Stimulated activated CD8-positive, alpha-beta memory T cell treated with anti-CD3 and anti-CD28 coated beads, Interleukin-15, amount 100 ng/mL, for 1 hour (primary cell): ENCODE data around the gene HOXD9.

ENCODE experiments used
- DNase-seq: peaks from one replicate; pipeline ENCODE4 v3.0.0-alpha.2; 2020; ENCODE audit warnings: low read depth

The HOXD9 gene

DNA sequence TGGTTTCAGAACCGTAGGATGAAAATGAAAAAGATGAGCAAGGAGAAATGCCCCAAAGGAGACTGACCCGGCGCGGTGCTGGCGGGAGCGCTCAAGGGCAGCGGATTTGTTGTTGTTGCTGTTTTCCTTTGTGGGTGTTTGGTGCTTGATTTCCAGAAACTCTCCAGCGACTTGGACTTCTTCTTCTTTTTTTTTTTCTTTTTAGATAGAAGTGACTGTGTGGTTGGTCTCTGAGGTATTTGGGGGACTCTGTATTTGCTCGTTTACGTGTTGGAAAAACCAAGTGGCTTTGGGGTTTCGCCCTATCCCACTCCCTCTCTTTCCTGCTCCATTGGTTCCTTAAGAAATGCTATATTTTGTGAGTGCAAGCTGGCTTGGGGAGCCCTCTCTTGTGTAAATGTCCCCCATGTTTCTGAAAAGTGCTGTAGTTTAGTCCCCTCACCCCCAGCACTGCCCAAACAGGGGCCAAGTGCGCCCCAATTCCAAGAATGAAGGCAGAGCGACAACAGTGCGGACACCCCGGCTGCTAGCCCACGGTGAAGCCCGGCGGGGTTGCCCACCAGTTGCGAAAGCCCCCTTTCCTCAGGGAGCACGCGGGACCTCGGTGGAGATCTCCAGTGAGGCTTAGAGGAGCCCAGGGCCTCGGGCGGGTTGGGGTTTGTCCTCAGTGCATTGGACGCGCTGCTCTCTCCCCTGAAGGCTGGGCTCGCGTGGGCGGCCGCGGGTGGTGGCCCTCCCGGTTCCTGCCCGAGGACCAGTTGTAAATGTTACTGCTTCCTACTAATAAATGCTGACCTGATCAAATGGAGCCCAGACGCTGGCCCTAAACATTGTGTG is 1.8 kb downstream of the HOXD9 start:
- DNase-seq = no peak

DNA sequence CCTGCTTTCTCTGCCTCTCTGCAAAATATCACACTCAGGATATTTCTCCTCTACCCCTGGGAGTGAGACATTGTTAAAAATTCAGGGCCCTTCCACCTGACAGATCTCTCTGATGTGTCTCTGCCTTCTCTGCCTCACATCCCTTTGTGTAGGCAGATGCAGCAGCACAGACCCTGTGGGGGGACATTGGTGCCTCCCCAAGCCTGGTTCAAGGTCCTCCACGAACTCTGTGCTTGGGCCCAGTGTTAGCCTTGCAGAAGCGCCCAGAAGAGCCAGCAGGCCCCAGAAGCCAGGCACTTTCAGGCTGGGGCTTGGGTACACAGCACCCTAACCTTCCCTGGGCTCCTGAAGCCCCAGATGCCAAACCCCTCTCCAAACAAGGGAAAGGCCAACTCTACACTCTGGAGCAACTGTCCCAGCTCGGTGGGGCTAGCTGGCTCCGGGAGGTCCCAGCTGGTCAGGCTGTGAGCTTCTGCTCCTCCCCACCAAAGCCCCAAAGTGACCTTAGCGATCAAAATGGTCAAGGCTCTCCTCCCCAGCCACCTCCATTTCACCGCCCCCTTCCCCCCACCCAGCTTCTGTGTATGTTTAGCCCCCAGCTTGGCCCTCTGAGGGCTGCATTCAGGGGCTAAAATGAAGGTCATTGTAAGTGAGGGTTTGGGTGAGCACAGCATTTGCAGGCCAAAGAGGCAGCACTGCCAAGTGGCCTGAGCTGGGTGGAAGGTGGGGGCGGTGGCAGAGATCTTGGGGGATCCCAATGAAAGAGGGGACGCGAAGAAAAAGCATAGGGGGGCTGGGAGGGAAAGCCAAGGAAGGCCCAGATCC is 2.6 kb downstream of the HOXD9 start:
- no peak for DNase-seq

GRCh38 chr2:176125772-176126054 is 3.2 kb downstream of the HOXD9 start:
- DNase-seq = no peak

DNA sequence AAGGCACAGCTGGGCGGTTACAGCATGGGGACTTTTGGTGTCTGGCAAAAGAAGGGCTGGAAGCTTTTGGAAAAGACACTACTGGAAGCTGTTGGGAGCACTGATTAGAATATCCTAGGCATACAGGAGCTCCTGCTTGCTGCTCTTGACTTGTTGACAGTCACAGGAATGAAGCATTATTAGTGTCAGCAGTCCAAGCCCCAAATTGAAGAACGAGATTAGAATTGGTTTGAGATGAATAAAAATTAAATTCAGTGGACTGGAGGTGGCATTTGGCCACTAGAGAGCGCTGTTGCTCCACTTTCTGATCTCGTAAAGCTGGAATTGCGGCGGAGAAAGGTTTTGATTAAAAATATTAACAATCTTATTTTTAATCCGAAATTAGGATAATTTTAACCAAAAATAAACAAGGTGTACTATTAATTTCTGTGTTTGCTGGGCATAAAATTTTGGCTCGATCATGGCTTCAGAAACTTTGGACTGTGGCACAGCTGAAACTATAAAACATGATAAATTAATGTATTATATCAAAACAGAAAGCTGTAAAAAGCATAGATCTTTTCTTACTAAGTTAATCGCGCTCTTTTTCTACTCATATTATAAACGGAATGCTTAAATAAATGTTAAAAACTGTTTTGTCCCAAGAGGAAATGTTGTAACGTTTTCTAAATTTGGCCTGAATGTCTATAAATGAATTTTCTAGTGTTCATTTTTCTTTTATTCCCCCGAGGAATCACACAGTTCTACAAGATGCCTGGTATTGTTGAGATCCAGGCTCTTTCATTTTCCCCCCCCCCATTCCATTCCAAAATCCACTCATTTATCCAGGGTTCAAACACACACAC is 4.6 kb downstream of the HOXD9 start:
- peak; percentile 60 for DNase-seq

GRCh38 chr2:176127774-176128072 is 5.2 kb downstream of the HOXD9 start:
- no peak for DNase-seq

DNA sequence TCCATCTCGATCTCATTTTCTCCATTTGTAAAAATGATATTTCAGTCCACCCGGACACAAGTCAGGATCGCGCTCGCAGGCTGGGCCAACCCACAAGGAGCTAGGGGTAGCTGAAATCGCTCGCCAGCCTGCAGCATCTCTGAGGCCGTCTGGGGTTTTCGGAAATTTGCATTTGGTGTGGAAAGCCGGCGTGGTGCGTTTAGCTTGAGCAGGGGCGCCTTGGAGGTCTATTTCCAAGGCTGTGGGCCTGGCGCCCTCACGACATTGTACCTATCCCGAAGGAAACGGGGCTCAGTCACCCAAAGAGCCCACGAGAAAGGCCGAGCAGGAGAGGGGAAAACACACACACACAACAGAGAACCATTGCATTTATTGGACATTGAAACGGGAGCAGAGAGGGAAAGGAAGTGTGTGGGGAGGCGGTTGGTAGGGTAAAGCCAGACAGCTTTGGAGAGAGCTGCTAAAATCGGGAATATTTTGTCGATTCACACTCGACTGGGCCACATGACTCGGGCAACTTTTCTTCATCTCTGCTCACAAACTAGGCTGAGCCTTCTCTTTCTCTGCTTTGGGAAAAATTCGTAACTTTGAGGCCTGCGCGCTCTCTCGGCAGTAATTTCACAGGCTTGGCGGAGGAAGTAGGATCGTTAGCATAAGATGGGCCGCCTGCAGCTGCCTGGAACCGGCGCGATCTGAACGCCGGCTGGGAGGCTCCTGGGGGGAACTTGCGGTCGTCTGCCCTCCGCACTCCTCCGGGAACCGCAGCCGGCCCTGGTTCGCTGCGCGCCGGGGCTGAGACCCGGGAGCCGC is 5.9 kb downstream of the HOXD9 start:
- DNase-seq = no peak

- DNase-seq = no peak
Measured at GRCh38 chr2:176128982-176129796, 6.7 kb downstream of the HOXD9 start, which contains the start of gene HOXD8. Gene HOXD8, plus strand, starts transcription at chr2:176129705. Its CDS starts 662 bp downstream, at chr2:176130367.

DNA sequence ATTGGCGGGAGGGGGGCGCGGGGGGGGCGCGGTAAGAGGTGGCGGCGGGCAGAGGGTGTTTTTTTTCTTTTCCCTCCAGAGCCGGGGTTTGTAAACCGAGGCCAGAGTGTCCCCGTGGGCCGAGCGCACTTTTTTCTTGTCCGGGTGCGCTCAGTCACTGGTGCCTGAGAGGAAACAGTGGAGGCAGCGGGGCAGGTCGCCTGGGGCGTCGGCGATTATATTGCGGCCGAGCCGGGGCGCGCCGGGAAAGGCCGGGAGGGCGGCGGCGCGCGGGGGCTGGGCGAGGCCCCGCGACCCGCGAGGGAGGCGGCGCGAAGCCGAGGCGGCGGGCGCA is 7.3 kb downstream of the HOXD9 start:
- DNase-seq = no peak

- DNase-seq = no peak
Measured at GRCh38 chr2:176130147-176130956, 7.8 kb downstream of the HOXD9 start.

DNA sequence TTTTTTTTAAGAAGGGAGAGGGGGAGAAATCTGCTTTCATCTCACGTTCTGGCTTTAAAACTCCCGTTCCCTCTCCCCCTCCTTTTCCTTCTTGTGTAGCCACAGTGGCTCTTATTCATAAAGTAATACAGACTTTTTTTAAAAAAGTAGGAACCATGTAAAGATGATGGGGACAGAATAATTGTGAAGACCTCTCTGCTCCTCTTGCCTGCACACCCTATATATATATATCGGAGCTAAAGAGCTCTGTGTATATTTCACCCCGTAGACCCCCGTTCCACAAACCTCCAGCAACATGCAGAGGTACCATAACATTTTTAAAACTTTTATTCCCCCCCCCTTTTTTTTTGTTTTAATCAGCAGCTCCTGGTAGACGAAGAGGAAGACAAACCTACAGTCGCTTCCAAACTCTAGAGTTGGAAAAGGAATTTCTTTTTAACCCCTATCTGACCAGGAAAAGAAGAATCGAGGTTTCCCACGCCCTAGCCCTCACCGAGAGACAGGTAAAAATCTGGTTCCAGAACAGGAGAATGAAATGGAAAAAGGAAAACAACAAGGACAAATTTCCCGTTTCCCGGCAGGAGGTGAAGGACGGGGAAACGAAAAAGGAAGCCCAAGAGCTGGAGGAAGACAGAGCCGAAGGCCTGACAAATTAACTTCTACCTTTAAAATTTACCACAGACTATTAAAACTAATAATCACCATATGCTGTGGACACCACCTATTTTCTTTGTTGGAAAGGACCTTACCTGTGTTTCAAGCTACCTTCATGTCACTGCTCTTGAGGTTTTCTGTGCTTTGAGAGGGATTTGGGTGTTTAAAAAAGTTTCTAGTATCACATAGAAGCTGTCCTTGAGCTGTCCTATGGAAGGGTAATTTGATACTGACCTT is 8.7 kb downstream of the HOXD9 start:
- DNase-seq = no peak

DNA sequence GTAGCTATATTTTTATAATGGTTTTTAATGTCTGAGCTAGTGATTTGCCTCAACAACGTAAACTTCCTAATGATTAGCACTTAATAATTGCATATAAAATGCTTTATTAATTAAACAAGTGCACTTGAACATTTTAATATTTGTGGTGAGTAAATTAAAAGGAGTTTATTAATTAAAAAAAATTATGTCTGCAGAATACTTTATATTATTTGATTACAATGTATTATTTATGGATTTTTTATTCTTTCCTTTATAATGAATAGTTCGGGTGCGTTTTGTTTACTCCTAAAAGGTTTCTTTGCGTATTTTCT is 9.3 kb downstream of the HOXD9 start:
- no peak for DNase-seq

- DNase-seq = no peak
Measured at GRCh38 chr2:176132205-176133171, 10.0 kb downstream of the HOXD9 start.

GRCh38 chr2:176133389-176133788 is 10.9 kb downstream of the HOXD9 start:
- no peak for DNase-seq

DNA sequence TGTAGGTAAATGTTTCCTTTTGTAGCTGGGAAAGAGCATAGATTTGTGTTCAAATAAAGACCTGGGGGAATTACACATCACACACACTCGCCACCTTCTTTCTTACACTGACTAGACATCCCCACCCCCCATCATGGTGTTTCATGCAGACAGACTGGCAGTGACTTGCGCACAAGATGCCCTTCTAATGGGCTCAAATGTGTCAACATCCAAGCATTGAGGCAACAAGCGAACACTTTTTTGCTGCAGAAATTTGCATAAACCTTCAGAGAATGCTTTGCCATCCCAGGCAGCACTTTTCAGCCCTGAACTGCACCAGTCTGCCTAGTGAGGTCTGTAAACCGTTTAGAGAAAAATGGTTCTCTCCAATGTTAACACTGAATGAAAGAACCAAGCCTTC is 11.5 kb downstream of the HOXD9 start:
- no peak for DNase-seq

- no peak for DNase-seq
Measured at GRCh38 chr2:176135035-176135440, 12.5 kb downstream of the HOXD9 start.

DNA sequence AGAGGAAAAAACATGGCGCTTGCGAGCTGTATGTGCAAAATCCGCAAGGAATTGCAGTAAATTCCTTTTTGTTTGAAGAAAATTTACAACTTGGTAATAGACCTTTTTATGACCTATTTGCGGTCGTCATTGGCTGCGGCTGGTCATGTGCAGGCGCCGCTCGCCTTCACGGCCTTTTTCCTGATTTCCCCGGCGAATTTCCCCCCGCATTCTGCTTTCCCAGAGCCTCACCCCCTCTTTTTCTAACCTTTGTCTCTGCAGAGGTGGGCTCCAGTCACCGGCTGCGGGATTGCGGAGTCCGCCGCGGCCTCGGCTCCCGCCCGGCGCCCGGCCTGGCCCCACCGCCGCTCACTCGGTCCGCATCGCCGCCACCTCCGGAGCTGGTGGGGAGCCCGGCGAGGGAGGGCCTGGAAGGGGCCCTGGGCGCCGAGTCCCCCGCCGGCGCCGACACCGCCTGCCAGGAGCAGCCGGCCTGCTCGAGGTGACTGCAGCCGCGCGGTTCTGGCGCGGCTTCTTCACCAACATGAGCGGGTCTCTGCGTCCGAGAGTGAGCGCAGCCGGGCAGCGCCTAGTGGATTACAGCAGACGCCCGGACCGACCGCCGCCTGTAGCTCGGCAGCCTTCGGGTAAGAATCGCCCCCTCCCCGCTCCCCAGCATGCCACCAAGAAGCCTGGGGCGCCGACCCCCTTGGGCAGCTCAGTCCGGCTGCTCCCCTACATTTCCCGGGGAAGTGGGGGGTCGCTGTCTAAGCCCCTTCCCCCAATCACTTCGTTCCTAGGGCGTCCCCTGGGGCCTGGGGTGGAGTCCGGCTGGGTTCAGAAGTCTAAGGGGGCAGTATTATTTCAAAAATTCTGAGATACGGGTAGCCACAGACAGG is 14.1 kb downstream of the HOXD9 start:
- no peak for DNase-seq

DNA sequence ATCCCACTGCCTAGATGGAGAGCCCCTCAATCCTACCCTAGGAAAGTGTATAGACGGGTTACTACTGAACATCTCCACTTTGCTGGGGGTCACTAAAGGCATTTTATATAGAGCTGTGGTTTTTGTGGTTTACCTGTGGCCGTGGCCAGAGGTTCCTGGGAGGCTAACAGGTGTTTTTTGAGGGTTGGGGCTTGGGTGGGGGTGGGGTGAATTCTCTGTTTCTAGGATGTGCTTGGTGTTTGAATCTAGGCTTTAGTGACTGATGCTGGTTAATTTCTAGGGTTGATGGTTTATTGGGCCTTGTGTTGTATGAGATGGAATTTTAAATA is 14.7 kb downstream of the HOXD9 start:
- no peak for DNase-seq
